ENCODE results near the gene RBBP4.
"Not testable (repeated sequence)": the region's sequence is repeated elsewhere in the genome, so short reads cannot be mapped to it uniquely, and the experiment has no call there.

RBBP4 gene

DNA sequence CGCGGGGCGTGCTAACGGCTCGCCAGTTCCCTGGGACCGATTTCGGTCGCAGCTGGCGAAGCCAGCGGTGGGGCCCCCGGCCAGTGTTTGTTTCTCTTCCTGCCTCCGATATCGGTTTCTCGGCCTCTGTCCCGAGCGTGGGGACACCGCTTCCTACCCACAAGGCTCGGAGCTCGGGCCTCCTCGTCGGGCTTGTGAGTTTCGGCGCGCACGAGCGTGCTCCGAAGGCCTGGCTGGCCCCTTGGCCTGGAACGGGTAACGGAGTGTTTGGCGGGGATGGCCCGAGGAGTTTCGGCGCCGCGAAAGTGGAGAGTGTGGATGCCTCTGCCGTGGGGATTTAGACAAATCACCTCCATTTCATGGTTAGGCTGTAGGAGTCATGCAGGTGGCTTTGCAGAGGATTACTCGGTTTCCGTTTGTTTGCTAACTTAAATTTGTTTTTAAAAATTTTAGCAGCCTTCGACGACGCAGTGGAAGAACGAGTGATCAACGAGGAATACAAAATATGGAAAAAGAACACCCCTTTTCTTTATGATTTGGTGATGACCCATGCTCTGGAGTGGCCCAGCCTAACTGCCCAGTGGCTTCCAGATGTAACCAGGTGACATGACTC, 559 bp downstream of the RBBP4 start:
- in situ Hi-C loops (cut with HindIII; ENCODE audit: low pct_unique_long_range_greater_than_20kb, low sequenced_read_pairs) = no loop called here
- DNase-seq (ENCODE audit: low read depth in 1 of 2, low spot score in 1 of 2) = no peak
- no peak for TF ChIP-seq JUND (IDR thresholded peaks at IDR 0.05; ENCODE audit: low read depth)

DNA sequence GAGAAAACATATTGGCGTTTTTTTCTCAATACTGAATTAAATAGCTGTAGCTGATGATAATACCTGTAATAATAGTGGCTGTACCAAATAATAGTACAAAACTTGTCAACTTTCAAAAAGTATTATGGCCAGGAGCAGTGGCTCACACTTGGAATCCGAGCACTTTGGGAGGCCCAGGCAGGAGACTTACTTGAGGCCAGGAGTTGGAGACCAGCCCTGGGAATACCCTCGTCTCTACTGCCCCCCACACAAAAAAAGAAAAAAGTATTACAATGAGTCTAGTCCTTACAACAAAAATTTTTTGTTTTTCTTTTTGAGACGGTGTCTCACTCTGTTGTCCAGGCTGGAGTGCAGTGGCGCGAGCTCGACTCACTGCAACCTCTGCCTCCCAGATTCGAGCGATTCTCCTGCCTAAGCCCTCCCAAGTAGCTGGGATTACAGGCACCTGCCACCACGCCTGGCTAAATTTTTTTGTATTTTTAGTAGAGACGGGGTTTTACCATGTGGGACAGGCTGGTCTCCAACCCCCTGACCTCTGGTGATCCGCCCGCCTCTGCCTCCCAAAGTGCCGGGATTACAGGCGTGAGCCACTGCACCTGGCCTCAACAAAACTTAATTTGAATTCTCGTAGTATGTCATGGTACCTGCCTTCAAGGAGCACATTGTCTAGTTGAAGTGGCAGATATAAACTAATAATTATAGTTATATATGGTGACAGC, 1.4 kb downstream of the RBBP4 start:
- no peak for DNase-seq (ENCODE audit: low read depth in 1 of 2, low spot score in 1 of 2)
- in situ Hi-C loops (cut with HindIII; ENCODE audit: low pct_unique_long_range_greater_than_20kb, low sequenced_read_pairs) = no loop called here
- no peak for TF ChIP-seq JUND (IDR thresholded peaks at IDR 0.05; ENCODE audit: low read depth)

DNA sequence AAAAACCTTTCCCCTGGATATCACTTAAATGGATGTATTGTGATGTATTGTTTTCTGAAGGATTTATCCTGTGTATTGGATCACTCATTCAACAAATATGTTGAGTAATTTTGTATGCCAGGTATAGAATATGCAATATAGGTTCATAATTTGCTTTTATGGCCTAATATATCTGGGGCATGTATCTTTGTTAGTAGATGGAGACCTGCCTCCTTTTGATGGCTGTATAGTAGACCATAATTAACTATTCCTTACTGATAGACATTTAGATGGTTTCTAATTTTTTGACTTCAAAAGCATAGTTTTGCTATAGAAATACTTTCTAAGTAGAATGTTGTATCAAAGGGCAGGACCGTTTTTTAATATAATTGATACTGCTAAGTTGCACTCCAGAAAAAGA, 8.6 kb downstream of the RBBP4 start:
- no peak for DNase-seq (ENCODE audit: low read depth in 1 of 2, low spot score in 1 of 2)
- in situ Hi-C loops (cut with HindIII; ENCODE audit: low pct_unique_long_range_greater_than_20kb, low sequenced_read_pairs) = no loop called here
- no peak for TF ChIP-seq JUND (IDR thresholded peaks at IDR 0.05; ENCODE audit: low read depth)

DNA sequence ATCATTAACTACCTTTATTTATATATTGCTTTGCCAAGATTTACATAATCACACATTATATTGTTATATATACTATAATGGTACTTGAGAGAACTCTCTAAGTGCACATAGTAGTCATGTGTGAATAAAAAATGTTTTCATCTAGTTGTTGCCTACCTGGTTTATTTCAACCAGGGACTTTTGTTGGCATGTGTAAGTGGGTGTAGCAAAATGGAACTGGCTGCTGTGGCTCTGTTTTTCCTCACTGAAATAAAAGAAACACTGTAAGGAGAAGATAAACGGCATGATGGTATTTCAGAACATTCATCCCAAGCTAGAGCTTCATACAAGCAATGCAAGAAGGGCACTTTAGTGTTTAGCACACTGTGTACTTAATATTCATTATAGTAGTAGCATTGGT, 14.9 kb downstream of the RBBP4 start:
- no peak for DNase-seq (ENCODE audit: low read depth in 1 of 2, low spot score in 1 of 2)
- no peak for TF ChIP-seq JUND (IDR thresholded peaks at IDR 0.05; ENCODE audit: low read depth)
- in situ Hi-C loops (cut with HindIII; ENCODE audit: low pct_unique_long_range_greater_than_20kb, low sequenced_read_pairs) = no loop called here

DNA sequence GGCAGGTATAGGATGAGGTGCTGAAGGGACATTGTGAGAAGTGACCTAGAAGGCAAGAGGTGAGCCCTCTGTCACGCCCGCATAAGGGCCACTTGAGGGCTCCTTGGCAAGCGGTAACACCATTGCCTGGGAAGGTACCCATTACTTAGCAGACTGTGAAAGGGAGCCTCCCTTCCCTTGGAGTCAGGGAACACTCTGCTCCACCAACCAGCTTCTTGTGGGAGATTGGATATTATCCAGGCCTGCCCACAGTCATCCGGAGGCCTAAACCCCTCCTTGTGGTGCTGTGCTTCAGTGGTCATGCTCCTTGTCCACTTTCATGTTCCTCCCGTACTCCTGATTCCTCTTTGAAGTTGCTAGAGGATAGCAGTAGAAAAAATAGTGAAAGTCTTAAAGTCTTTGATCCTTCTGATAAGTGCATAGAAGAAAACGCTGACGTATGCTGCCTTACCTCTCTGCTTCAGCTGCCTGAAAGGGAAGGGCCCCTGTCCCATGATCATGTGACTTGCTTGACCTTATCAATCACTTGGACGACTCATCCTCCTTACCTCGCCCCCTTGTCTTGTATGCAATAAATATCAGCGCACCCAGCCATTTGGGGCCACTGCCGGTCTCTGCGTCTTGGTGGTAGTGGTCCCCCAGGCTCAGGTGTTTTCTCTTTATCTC, 16.0 kb downstream of the RBBP4 start:
- in situ Hi-C loops (cut with HindIII; ENCODE audit: low pct_unique_long_range_greater_than_20kb, low sequenced_read_pairs) = no loop called here
- no peak for TF ChIP-seq JUND (IDR thresholded peaks at IDR 0.05; ENCODE audit: low read depth)
- DNase-seq (ENCODE audit: low read depth in 1 of 2, low spot score in 1 of 2) = no peak

DNA sequence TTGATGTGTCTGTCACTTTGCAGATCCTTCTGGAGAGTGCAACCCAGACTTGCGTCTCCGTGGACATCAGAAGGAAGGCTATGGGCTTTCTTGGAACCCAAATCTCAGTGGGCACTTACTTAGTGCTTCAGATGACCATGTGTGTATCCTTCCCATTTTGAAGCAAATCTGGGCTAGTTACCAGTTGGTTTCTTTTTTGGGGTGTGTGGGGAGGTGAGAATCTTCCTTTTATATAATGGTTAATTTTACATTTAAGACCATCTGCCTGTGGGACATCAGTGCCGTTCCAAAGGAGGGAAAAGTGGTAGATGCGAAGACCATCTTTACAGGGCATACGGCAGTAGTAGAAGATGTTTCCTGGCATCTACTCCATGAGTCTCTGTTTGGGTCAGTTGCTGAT, 17.7 kb downstream of the RBBP4 start:
- in situ Hi-C loops (cut with HindIII; ENCODE audit: low pct_unique_long_range_greater_than_20kb, low sequenced_read_pairs); DNase-seq (ENCODE audit: low read depth in 1 of 2, low spot score in 1 of 2): not testable (repeated sequence)

DNA sequence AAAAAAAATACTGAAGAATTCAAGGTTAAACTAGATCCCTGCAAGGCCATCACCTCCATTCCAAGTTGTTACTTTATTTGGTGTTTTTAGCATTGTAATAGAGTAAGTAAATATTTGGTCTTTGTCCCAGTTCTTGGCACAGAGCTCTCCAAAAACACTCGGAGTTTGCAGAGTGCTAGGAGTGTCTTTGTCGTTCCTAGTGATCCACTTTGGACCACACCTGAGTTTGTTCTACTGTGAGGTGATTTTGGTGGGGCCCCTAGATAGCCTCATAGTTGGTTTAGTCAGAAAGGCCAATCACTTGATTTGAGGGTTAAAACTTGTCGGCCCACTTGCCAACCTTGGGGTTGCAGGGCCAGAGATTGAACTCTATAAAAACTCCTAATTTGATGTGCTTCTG, 25.9 kb downstream of the RBBP4 start:
- no peak for TF ChIP-seq JUND (IDR thresholded peaks at IDR 0.05; ENCODE audit: low read depth)
- DNase-seq (ENCODE audit: low read depth in 1 of 2, low spot score in 1 of 2) = no peak
- in situ Hi-C loops (cut with HindIII; ENCODE audit: low pct_unique_long_range_greater_than_20kb, low sequenced_read_pairs) = no loop called here

DNA sequence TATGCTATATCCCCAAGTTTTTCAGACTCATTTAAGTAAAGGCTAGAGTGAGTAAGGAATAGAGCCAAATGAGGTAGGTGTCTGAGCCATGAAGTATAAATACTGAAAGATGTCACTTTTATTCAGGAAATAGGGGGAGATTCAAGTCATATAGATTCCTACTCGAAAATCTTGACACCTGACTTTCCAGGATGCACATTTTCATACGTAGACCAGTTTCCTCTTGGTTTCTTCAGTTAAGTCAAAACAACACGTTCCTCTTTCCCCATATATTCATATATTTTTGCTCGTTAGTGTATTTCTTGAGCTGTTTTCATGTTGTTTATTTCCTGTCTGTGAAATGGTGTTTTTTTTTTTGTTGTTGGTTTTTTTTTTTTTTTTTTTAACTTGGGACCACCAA, 29.0 kb downstream of the RBBP4 start:
- in situ Hi-C loops (cut with HindIII; ENCODE audit: low pct_unique_long_range_greater_than_20kb, low sequenced_read_pairs) = not testable (repeated sequence)

DNA sequence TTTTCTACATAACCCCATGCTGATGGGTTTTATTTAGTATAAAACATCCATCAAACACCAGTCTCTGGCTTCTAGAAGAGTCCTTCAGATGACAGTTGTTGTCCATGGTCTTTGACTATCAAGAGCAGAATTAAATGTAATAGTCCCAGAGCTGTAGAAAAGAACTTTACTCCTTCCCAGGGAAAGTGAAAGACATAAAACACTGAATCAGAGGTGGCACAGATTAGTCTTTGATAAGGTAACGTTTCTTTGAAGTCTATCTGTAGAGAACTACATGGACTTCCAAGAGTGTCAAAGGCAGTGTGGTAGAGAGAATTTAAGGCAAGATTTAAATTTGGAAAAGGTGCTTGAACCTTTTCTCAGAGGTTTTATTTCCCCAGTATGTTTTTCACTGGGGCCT, 29.6 kb downstream of the RBBP4 start:
- in situ Hi-C loops (cut with HindIII; ENCODE audit: low pct_unique_long_range_greater_than_20kb, low sequenced_read_pairs) = no loop called here
- no peak for DNase-seq (ENCODE audit: low read depth in 1 of 2, low spot score in 1 of 2)
- no peak for TF ChIP-seq JUND (IDR thresholded peaks at IDR 0.05; ENCODE audit: low read depth)

More for the DNA sequence above, 29.0 kb downstream of the RBBP4 start:
- not testable (repeated sequence) for DNase-seq (ENCODE audit: low read depth in 1 of 2, low spot score in 1 of 2)

DNA sequence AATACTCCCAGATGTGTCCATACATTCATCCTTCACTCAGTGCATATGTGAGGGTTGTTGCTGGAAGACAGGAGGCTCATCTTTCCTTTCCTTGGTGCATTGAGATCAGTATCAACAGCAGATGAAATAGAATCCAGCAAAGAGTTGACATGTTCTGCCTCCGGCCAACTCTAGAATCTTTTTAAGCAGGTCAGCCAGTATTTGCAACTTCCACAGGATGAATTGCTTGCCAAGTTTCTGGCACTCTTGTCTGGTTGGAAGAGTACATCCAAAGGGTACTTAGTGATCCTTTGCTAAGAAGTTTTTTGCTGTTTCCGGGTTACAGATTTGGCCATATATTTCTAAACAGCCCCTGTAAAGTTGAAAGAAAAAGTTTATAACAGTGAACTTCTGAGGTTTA, 30.5 kb downstream of the RBBP4 start:
- TF ChIP-seq JUND (IDR thresholded peaks at IDR 0.05; ENCODE audit: low read depth) = no peak
- peak in 1 of 2 experiments; percentile 33 for DNase-seq (ENCODE audit: low read depth in 1 of 2, low spot score in 1 of 2)
- in situ Hi-C loops (cut with HindIII; ENCODE audit: low pct_unique_long_range_greater_than_20kb, low sequenced_read_pairs) = no loop called here

DNA sequence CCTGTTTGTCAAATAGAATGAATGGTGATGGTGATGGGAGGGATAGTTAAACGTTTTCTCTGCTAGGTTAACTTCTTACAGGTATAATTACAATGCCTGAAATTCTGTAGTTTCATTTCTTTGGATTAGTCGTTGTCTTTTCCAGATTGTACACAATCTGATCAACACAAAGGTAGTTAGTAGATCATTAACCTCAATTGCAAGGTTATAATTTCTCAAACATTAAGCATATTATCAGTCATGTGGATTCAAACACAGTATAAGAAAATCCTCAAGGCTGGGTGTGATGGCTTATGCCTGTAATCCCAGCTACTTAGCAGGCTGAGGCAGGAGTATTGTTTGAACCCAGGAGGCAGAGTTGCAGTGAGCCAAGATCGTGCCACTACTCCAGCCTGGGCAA, 31.0 kb downstream of the RBBP4 start:
- no peak for DNase-seq (ENCODE audit: low read depth in 1 of 2, low spot score in 1 of 2)
- TF ChIP-seq JUND (IDR thresholded peaks at IDR 0.05; ENCODE audit: low read depth) = no peak
- in situ Hi-C loops (cut with HindIII; ENCODE audit: low pct_unique_long_range_greater_than_20kb, low sequenced_read_pairs) = no loop called here

DNA sequence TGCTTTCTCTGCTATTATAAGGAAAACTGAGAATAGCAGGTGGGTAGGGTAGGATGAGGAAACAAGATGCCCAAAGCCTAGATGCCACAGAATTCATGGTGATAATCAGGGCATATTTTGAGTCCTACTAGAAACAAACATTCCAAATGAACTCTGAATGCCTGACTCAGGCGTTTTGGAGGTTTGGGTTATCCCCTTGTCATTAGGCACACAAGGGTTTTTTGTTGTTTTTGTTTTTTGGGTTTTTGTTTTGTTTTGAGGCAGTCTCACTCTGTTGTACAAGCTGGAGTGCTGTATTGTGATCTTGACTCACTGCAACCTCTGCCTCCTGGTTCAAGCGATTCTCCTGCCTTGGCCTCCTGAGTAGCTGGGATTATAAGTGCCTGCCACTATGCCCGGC, 32.4 kb downstream of the RBBP4 start:
- TF ChIP-seq JUND (IDR thresholded peaks at IDR 0.05; ENCODE audit: low read depth) = no peak
- in situ Hi-C loops (cut with HindIII; ENCODE audit: low pct_unique_long_range_greater_than_20kb, low sequenced_read_pairs) = no loop called here
- DNase-seq (ENCODE audit: low read depth in 1 of 2, low spot score in 1 of 2) = no peak

DNA sequence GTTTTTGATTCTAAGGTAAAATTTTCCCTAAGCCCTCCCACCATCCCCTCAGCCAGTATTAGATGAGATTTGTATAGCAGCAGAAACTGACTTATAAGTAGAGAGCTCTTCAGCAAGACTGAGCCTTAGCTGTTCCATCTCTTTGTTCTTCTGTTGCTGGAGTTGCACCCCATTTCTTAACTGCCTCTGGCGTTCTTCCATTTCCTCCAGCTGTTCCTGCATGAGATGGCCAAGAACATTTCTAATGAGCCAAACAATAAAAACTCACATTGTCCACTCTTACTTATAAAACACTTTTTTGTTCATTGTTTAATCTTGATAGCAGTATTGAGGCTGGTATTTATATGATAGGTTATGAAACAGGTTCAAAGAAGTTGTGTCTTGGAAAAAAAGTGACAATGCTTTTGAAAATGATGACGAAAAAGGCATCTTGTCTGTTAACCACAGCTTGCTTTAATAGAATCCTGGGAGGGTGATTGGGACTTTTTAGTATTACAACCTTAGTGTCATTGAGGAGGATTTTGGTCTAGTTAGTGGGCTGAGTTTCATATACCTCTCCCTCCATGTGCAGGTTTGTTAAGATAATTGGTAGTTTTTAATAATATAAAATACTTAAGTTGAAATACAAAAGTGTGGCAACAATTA, 33.3 kb downstream of the RBBP4 start:
- in situ Hi-C loops (cut with HindIII; ENCODE audit: low pct_unique_long_range_greater_than_20kb, low sequenced_read_pairs) = no loop called here
- DNase-seq (ENCODE audit: low read depth in 1 of 2, low spot score in 1 of 2) = no peak
- no peak for TF ChIP-seq JUND (IDR thresholded peaks at IDR 0.05; ENCODE audit: low read depth)

All from T47D (cell line).